H9 (cell line): ENCODE measurements around the gene PAPOLA. TPM values are rescaled to one million over a fixed set of nuclear protein-coding genes. Genes with fewer than 3 reads are reported as not detected.

Experiments
- DNase-seq: peaks from one replicate; pipeline ENCODE4 v3.0.0-alpha.2; 2017
- H2AFZ ChIP-seq: one replicate; pipeline ENCODE4 v1.6.1; 2013; ENCODE audit warnings: mild to moderate bottlenecking, low read length, control low read depth, moderate library complexity
- H2AK5ac ChIP-seq: 2 replicates; pipeline ENCODE4 v1.6.1; 2013; ENCODE audit warnings: low read length, control low read depth, mixed read lengths; ENCODE audit not compliant: insufficient read length
- H2BK120ac ChIP-seq: one replicate; pipeline ENCODE4 v1.6.1; 2013; ENCODE audit warnings: low read depth, mild to moderate bottlenecking, low read length, control low read depth, inconsistent platforms; ENCODE audit not compliant: poor library complexity, severe bottlenecking
- H2BK12ac ChIP-seq: 2 replicates; pipeline ENCODE4 v1.6.1; 2013; ENCODE audit warnings: low read length, control low read depth, mixed read lengths, low read depth; ENCODE audit not compliant: insufficient read length
- H2BK15ac ChIP-seq: 2 replicates; pipeline ENCODE4 v1.6.1; 2013; ENCODE audit warnings: low read depth, low read length, control low read depth
- H2BK20ac ChIP-seq: one replicate; pipeline ENCODE4 v1.6.1; 2013; ENCODE audit warnings: low read depth, mild to moderate bottlenecking, low read length, control low read depth, inconsistent platforms; ENCODE audit not compliant: poor library complexity, severe bottlenecking
- H2BK5ac ChIP-seq: 2 replicates; pipeline ENCODE4 v1.6.1; 2013; ENCODE audit warnings: low read length, control low read depth, mixed read lengths; ENCODE audit not compliant: insufficient read length
- H3K14ac ChIP-seq: 2 replicates; pipeline ENCODE4 v1.6.1; 2013; ENCODE audit warnings: low read length, control low read depth; ENCODE audit not compliant: insufficient read depth
- H3K18ac ChIP-seq: 2 replicates; pipeline ENCODE4 v1.6.1; 2013; ENCODE audit warnings: low read depth, mild to moderate bottlenecking, mixed read lengths, low read length, control low read depth; ENCODE audit not compliant: insufficient read length
- H3K23ac ChIP-seq: 2 replicates; pipeline ENCODE4 v1.6.1; 2013; ENCODE audit warnings: low read length, control low read depth, mixed read lengths, low read depth; ENCODE audit not compliant: insufficient read length
- H3K23me2 ChIP-seq: 2 replicates; pipeline ENCODE4 v1.6.1; 2013; ENCODE audit warnings: low read depth, mild to moderate bottlenecking, mixed read lengths, low read length, control low read depth; ENCODE audit not compliant: insufficient read length, poor library complexity, severe bottlenecking
- H3K27ac ChIP-seq: 2 replicates; pipeline ENCODE4 v1.5.1; 2013; ENCODE audit warnings: low read length, control low read depth, mixed read lengths, low read depth; ENCODE audit not compliant: insufficient read length
- H3K27me3 ChIP-seq: 2 replicates; pipeline ENCODE4 v1.6.1; 2013; ENCODE audit warnings: low read length, control low read depth, inconsistent platforms; ENCODE audit not compliant: insufficient read depth
- H3K4ac ChIP-seq: 2 replicates; pipeline ENCODE4 v1.6.1; 2013; ENCODE audit warnings: low read depth, mild to moderate bottlenecking, control low read depth, inconsistent platforms, low read length, moderate library complexity
- H3K4me1 ChIP-seq: 2 replicates; pipeline ENCODE4 v1.6.1; 2013; ENCODE audit warnings: low read length, control low read depth, inconsistent platforms; ENCODE audit not compliant: insufficient read depth
- H3K4me2 ChIP-seq: 2 replicates; pipeline ENCODE4 v1.6.1; 2013; ENCODE audit warnings: low read length, control low read depth, mixed read lengths; ENCODE audit not compliant: insufficient read length, insufficient read depth
- H3K56ac ChIP-seq: 2 replicates; pipeline ENCODE4 v1.6.1; 2013; ENCODE audit warnings: low read depth, mild to moderate bottlenecking, mixed read lengths, low read length, control low read depth; ENCODE audit not compliant: insufficient read length
- H3K79me1 ChIP-seq: 2 replicates; pipeline ENCODE4 v1.6.1; 2013; ENCODE audit warnings: low read depth, mild to moderate bottlenecking, moderate library complexity, low read length, control low read depth, inconsistent platforms; ENCODE audit not compliant: insufficient read depth, poor library complexity, severe bottlenecking
- H3K79me2 ChIP-seq: 2 replicates; pipeline ENCODE4 v1.6.1; 2013; ENCODE audit warnings: low read length, control low read depth, inconsistent platforms; ENCODE audit not compliant: insufficient read depth
- H3K9ac ChIP-seq: 2 replicates; pipeline ENCODE4 v1.6.1; 2013; ENCODE audit warnings: low read length, control low read depth, mixed read lengths; ENCODE audit not compliant: insufficient read length; ENCODE audit errors: extremely low read depth
- H3K9me3 ChIP-seq: one replicate; pipeline ENCODE4 v1.6.1; 2013; ENCODE audit warnings: low read depth, low read length, inconsistent platforms; ENCODE audit not compliant: control insufficient read depth
- H3T11ph ChIP-seq: one replicate; pipeline ENCODE4 v1.6.1; 2013; ENCODE audit warnings: mild to moderate bottlenecking, low read length, control low read depth, inconsistent platforms
- H4K20me1 ChIP-seq: one replicate; pipeline ENCODE4 v1.6.1; 2013; ENCODE audit not compliant: control insufficient read depth, insufficient read length, insufficient read depth
- H4K5ac ChIP-seq: 2 replicates; pipeline ENCODE4 v1.6.1; 2013; ENCODE audit warnings: low read depth, mild to moderate bottlenecking, mixed read lengths, low read length, control low read depth; ENCODE audit not compliant: insufficient read length
- H4K8ac ChIP-seq: replicated peaks from 2 replicates; pipeline ENCODE4 v1.6.1; 2013; ENCODE audit warnings: low read length, control low read depth, mixed read lengths, low read depth; ENCODE audit not compliant: insufficient read length
- H4K91ac ChIP-seq: 2 replicates; pipeline ENCODE4 v1.6.1; 2013; ENCODE audit warnings: low read depth, mild to moderate bottlenecking, moderate library complexity, mixed read lengths, low read length, control low read depth; ENCODE audit not compliant: insufficient read length
- H3K27ac Mint-ChIP-seq, 3 experiments: 2 replicates in 2 of 3; 3 replicates in 1 of 3; pipeline ENCODE4 v1.8.0; 2020 to 2021; ENCODE audit warnings: mixed read lengths in 3 of 3, mild to moderate bottlenecking in 1 of 3, moderate library complexity in 1 of 3
- H3K27me3 Mint-ChIP-seq: 2 replicates; pipeline ENCODE4 v1.8.0; 2021; ENCODE audit warnings: low read depth, mild to moderate bottlenecking, moderate library complexity, mixed read lengths
- H3K36me3 Mint-ChIP-seq, 3 experiments: 2 replicates in 2 of 3; 3 replicates in 1 of 3; pipeline ENCODE4 v1.8.0; 2020 to 2021; ENCODE audit warnings: low read depth in 3 of 3, mixed read lengths in 3 of 3; ENCODE audit not compliant: insufficient read depth in 1 of 3
- H3K4me1 Mint-ChIP-seq, 2 experiments: 2 replicates each; pipeline ENCODE4 v1.8.0; 2020; ENCODE audit warnings: mixed read lengths in 2 of 2
- H3K4me3 Mint-ChIP-seq, 2 experiments: 2 replicates in 1 of 2; 3 replicates in 1 of 2; pipeline ENCODE4 v1.8.0; 2020 to 2021; ENCODE audit warnings: mild to moderate bottlenecking in 2 of 2, mixed read lengths in 2 of 2, moderate library complexity in 1 of 2
- H3K9me3 Mint-ChIP-seq, 2 experiments: 2 replicates in 1 of 2; 3 replicates in 1 of 2; pipeline ENCODE4 v1.8.0; 2020; ENCODE audit warnings: mild to moderate bottlenecking in 2 of 2, mixed read lengths in 2 of 2, moderate library complexity in 1 of 2
- WGBS: extraction: QIAGEN DNeasy Blood & Tissue Kit; methylation state at CpG from one replicate; pipeline ENCODE4 v1.1.7; 2013; ENCODE audit warnings: missing lambda C conversion rate, low lambda C conversion rate, mixed read lengths; ENCODE audit not compliant: insufficient read length; ENCODE audit errors: extremely low coverage; 5-methylcytosine and 5-hydroxymethylcytosine counted together
- total RNA-seq: library from RNA; stranded (reverse); gene quantifications from 2 replicates; pipeline ENCODE4 v1.2.1, GENCODE V29; 2021
- TF ChIP-seq, protein P1 (sequence below): fragments of 200-600 bp; sonication (generic); conservative IDR thresholded peaks from 3 replicates; pipeline ENCODE4 v1.8.0; 2021; ENCODE audit warnings: antibody characterized with exemption, mild to moderate bottlenecking

Gene PAPOLA
- total RNA-seq, 1 experiment from 2014 or later = 188 TPM

GRCh38 chr14:96486705-96487104 lies 15.5 kb upstream of the PAPOLA start:
- no peak for DNase-seq
- H3K4ac ChIP-seq = no peak overlapping the region
- no peak overlapping the region for H2AK5ac ChIP-seq
- no peaks in the 10 kb centered on the region for H3K36me3 Mint-ChIP-seq
- no peaks in the 10 kb centered on the region for H3K79me1 ChIP-seq
- H2AFZ ChIP-seq = no peak overlapping the region
- no peak overlapping the region for H3K4me2 ChIP-seq
- no peak overlapping the region for H2BK20ac ChIP-seq
- TF ChIP-seq, protein P1, sequence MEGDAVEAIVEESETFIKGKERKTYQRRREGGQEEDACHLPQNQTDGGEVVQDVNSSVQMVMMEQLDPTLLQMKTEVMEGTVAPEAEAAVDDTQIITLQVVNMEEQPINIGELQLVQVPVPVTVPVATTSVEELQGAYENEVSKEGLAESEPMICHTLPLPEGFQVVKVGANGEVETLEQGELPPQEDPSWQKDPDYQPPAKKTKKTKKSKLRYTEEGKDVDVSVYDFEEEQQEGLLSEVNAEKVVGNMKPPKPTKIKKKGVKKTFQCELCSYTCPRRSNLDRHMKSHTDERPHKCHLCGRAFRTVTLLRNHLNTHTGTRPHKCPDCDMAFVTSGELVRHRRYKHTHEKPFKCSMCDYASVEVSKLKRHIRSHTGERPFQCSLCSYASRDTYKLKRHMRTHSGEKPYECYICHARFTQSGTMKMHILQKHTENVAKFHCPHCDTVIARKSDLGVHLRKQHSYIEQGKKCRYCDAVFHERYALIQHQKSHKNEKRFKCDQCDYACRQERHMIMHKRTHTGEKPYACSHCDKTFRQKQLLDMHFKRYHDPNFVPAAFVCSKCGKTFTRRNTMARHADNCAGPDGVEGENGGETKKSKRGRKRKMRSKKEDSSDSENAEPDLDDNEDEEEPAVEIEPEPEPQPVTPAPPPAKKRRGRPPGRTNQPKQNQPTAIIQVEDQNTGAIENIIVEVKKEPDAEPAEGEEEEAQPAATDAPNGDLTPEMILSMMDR = no peak
- H3K27ac ChIP-seq = no peak overlapping the region
- no peak overlapping the region for H3K23ac ChIP-seq
- no peak overlapping the region for H2BK12ac ChIP-seq
- H4K8ac ChIP-seq = no peak overlapping the region
- no peak overlapping the region for H2BK120ac ChIP-seq
- no peaks in the 10 kb centered on the region for H3K4me1 ChIP-seq
- no peak overlapping the region for H3K27ac Mint-ChIP-seq
- no peaks in the 10 kb centered on the region for H4K20me1 ChIP-seq
- H2BK5ac ChIP-seq = no peak overlapping the region
- no peak overlapping the region for H3K4me3 Mint-ChIP-seq
- no peak overlapping the region for H3K56ac ChIP-seq
- no peak overlapping the region for H3T11ph ChIP-seq
- no peak overlapping the region for H2BK15ac ChIP-seq
- H3K9me3 ChIP-seq = no peaks in the 10 kb centered on the region
- H3K9me3 Mint-ChIP-seq = no peaks in the 10 kb centered on the region
- no peaks in the 10 kb centered on the region for H3K27me3 ChIP-seq
- no CpG with 5 or more reads among the region's 4 CpGs for WGBS
- H4K91ac ChIP-seq = no peak overlapping the region
- H3K27me3 Mint-ChIP-seq = no peaks in the 10 kb centered on the region
- H3K4me1 Mint-ChIP-seq = no peaks in the 10 kb centered on the region
- H3K18ac ChIP-seq = no peak overlapping the region
- no peaks in the 10 kb centered on the region for H3K23me2 ChIP-seq
- no peak overlapping the region for H3K14ac ChIP-seq
- H3K9ac ChIP-seq = no peak overlapping the region
- no peak overlapping the region for H4K5ac ChIP-seq
- no peaks in the 10 kb centered on the region for H3K79me2 ChIP-seq
